HG03558 (cell line): ENCODE data around the gene PRUNE1.

Source experiments
- ATAC-seq: cut with Tn5 transposase; IDR thresholded peaks from one replicate; pipeline ENCODE4 v1.9.1; 2021; ENCODE audit warnings: moderate number of reproducible peaks; ENCODE audit not compliant: unreplicated experiment; ENCODE audit errors: extremely low read depth

Gene PRUNE1

DNA sequence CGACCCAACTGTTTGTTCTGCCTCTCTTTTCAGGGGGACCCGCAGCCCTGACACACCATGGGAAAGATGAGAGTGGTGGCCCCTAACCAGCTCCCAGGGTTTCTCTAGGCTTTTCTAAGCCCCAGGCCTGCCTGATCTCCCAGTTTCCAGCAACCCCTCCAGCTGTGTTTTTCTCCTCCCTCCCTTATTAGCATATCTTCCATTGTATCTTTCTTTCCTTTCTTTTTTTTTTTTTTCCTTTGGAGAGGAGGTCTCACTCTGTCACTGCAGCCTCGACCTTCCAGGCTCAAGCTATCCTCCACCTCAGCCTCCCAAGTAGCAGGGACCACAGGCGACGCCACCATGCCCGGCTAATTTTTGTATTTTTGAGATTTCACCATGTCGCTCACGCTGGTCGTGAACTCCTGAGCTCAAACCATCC is 31.8 kb upstream of the PRUNE1 start:
- no peak for ATAC-seq

DNA sequence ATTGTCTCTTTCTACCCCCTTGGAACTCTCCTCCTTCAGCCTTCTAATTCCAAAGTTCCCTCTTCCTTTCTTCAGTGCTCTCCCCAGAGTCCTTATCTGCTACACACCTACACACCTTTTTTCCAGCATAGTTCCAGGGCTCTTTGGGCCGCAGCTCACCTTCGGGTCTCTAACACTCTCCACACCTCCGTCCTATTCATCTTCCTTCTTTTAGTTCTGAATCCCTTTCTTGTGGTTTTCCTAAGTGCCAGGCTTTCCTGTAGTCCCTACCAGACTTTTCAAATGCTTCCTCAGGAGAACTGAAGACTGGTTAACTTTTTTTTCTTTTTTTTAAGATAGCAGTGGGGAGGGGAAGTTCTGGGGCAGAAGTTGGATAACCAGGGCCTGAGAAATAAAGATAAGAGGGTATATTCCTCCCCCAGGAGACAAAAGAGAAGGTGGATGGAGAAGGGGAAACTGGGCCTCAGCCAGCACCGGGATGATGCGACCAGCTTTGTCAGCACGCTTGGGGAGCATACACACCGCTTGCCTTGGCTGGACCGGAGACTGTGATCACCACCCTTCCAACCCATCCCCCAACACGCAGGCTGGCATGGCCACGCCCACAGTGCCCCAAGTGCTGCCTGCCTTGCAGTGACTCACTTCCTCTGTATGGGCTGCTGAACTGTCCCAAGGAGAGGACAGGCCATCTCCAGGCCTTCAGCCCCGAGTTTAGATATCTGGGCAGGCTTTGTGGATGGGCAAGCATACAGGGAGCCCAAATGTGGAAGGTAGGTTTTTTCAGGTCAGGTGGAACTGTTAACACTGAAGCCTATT is 31.2 kb upstream of the PRUNE1 start:
- ATAC-seq = no peak

DNA sequence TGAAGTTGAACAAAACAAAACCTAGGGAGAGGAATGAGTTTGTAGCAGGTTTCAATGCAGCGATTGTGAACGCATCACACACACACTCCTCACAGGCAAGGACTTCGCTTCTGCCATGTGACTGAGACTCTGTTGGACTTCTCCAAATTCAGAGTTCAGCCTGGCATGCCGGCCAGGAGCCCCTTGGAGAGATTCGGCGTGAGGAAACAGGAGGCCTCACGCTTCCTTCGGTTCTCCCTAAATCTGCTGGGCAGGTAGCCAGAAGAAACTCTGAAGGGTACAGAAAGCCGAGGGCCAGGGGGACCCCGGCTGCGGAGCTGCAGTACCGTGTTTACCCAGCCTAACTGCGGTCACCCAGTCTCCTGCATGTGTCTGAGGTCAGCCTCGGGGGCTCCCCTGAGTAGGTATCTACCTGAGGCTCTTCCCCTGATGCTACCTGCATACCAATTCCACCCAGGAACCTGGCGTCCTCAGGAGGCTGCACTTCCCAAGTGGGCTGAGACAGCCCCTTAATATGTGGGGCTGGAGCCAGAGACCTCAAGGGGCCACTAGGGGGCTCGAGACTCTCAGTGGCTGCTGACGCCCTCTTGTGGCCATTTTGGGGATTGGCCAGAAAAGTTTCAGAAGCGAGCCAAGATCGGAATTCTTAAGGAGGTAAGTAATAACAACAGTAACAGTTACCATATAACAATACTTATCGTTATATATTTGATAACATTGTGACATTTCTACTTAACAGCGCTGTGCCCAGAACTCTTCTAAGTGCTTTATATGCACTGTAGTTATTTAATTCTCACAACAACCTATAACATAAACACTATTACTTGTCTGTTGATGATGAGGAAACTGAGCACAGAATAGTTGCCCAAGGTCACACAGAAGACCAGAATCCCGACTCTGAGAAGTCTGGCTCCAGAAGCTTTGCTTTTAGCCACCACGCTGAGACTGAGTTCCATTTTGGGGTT is 28.9 kb upstream of the PRUNE1 start:
- no peak for ATAC-seq

DNA sequence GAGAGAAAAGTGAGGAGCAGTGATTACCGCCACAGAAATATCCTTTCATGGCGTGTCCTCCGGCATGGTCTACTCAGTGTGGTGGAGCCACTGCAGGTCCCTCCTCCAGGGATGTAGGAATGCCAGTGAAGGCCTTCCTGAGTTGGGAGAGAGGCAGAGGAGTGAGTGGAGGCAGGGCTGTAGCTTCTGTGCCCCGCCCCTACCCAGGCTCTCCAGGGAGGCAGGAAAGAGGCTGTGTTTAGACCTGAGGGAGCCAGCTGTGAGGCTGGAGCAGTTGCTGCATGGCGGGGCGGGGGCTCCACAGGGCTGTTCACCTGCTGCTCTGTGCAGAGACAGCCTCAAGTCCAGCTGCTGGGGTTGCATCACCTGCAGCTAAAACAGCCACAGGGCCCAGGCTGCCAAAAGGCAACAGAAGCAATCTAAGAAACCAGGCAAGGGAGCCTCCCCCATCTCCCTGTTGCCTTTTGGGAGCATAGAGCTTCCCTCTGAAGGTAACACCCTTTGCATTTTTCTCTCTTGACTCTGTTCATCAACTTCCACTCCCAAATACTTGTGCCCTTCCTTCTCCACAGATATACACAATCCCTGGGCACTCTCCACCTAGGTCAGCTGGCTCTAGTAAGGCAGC is 27.0 kb upstream of the PRUNE1 start:
- ATAC-seq = no peak

DNA sequence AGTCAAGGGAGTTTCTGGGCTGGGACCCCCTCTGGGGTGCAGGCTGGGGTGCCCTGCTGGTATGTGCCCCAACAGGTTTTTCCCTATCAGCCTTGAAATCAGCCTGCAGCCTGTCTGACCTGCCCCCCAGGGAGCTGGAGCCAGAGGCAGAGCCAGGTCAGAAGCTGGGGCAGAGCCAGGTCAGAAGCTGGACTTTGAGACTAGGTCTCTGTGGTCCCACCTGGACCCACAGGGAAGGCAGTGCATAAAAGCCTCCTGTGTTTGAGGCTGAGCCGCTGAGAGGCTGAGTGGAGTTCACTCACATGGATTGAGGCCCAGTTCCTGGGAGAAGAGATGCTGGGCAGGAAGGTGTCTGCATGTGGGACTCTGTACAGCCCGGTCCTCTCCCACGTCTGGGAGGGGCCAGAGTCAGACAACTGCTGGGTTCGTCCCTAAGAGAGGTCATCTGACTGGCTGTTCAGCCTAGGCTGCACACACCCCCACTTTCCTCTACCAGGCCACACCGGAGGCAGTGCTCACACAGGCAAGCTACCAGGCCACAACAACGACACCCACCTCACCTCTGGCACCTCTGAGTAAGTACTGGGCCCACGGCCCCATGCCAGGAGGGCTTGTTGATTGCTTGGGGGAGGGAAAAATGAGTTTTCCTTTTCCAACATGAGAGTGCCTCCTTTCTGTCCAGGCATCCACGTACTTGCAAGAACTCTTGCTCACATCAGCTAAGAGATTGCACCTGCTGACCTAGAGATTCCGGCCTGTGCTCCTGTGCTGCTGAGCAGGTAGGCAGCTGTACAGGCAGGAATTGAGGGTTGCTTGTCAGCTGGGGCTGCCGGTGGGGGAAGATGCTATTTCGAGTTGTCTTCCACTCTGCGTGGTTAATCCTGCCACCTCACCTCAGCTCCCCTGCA is 26.2 kb upstream of the PRUNE1 start, which contains the start of gene ANXA9:
Gene ANXA9, plus strand, starts transcription at position 488 of the 908 bp plus-strand sequence. CDS start 814 bp downstream, outside the sequence.
- no peak for ATAC-seq

DNA sequence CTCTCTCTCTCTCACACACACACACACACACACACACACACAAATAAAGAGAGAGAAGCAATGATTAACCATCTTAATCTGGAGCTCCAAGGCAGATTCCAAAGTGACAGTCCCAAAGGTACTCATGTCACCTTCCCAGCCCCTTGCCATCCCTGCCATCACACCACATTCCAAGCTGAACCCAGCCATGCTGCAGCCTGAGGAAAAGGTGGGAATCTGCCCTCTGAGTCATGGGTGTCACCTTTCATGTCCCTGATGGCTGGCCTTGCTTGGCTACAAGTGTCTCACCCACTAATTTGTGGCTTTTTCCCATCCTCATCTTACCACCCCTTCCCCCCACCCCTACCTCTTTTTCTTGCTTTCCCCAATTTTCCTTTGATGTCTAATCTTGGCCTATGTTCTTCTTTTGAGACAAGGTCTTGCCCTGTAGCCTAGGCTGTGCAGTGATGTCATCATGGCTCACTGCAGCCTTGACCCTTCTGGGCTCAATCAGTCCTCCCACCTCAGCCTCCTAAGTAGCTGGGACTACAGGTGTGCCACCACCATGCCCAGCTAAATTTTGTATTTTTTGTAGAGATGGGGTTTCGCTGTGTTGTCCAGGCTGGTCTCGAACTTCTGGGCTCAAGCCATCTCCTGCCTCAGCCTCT is 22.9 kb upstream of the PRUNE1 start:
- no peak for ATAC-seq

DNA sequence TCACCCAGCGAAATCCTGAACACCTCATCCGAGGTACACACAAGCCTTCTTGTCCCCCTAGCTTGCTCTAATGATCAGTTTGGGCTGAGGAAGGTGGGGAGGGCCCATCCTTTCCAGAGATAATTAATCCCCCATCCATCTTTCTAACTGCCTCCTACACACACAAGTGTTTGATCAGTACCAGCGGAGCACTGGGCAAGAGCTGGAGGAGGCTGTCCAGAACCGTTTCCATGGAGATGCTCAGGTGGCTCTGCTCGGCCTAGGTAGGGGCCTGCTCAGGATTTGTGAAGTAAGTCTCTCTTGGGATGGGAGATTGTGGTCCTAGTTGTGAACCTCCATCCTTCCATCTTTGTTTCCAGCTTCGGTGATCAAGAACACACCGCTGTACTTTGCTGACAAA is 20.3 kb upstream of the PRUNE1 start:
- no peak for ATAC-seq

DNA sequence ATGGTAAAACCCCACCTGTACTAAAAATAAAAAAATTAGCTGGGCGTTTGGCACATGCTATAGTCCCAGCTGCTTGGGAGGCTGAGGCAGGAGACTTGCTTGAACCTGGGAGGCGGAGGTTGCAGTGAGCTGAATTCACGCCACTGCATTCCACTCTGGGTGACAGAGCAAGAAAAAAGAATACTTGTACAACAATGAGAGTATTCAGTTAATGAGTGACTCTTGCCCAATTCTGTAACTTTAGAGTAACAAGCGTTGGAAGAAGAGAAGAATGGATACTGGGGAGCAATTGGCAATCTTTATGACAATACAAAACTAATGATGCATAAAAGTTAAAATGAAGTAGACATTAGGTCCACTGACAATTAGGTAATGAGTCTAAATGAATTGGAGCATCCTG is 15.6 kb upstream of the PRUNE1 start:
- no peak for ATAC-seq

DNA sequence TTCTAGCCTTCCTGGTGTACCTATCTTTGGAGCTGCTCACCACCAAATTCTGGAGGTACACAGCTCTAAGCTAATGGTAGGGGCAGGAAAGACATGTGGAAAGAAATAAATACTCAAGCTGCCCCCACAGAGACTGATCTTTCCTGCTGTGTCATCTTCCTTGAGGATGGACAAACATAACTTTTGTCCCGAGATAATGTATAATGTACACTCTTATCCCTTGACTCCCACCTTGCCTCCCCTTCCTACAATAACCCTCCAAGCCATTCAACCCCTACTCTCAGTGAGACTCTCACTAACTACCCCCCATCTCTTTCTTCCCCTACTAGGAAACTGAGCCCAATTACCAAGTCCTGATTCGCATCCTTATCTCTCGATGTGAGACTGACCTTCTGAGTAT is 14.0 kb upstream of the PRUNE1 start:
- ATAC-seq = no peak

DNA sequence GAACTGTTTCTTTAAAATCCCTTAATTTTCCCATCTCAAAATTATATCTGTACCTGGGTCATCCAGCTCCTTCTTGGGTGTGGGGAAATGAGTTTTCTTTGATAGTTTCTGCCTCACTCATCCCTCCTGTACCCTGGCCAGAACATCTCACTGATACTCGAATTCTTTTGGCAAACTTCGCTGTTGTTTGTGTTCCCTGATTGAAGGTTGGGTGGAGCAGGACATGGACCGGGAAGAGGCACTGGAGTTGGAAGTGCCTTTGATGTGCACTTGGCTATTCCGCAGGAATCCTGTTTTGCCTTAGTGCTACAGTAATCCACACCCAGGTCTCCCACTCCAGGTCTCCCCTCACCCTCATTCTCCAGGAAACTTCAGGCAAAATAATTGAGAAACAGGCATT is 12.8 kb upstream of the PRUNE1 start:
- ATAC-seq = no peak

DNA sequence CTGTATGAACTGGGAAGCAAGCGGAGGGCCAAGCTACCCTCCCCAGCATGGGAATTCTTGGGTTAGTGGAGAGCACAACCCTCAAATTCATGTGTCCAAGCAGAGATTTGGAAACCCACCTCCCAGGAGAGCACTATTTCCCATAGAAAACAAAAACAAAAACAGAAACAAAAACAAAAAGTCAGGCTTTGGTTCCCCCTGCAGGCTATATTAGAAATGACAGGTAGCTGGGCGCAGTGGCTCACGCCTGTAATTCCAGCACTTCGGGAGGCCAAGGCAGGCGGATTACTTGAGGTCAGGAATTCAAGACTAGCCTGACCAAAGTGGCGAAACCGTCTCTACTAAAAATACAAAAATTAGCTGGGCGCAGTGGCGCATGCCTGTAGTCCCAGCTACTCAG is 12.4 kb upstream of the PRUNE1 start:
- ATAC-seq = no peak

DNA sequence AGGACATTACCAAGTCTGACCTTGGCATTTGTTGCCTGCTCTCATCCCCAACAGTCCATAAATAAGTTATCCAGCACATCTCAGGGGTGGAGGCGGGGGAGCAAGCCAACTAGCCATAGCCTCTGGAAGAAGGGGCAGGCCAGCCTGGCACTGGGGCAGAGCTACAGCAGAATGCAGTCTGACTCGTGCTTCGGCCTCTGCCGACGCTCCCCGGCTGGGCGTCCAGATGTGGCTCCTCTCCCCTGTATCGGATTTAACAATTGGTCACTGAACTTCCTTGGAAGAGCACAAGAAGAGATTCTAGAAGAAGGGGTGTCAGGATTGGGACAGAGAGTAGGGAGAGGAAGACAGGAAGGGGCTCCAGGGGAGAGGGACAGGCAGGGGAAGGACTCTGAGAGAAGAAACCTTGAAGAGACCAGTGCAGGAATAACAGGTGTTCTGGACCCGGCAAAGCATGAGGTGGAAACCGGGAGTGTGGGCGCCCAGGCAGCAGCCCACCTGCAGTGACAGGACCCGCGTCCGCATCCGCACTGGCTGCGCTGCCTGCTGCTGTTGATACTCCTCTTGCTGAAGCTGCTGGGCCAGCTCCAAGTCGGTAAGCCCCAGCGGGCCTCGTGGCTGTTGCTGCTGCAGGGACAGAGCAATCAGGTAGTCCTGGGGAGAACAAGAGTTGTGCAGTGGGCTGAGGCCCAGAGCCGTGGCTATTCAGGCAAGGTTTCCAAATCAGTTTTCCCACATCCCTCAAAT is 10.9 kb upstream of the PRUNE1 start:
- no peak for ATAC-seq

DNA sequence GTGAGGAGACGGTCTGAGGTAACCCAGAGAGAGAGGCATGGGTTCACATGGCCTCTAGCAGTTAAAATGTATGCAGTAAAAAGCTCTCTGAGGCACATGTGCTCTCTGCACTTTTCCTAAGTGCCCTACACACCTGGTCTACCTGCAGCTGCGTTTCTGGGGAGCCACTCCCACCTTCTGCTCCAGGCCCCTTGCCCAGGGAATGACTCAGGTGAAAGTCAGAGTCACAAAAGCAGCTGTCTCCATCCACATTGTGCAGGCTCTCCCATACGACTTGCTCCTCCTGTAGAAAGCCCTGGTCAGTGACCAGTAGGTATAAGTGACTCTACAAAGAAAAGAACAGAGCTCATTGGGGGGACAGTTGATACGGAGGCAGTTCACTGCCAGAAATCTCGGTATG is 10.3 kb upstream of the PRUNE1 start:
- no peak for ATAC-seq

DNA sequence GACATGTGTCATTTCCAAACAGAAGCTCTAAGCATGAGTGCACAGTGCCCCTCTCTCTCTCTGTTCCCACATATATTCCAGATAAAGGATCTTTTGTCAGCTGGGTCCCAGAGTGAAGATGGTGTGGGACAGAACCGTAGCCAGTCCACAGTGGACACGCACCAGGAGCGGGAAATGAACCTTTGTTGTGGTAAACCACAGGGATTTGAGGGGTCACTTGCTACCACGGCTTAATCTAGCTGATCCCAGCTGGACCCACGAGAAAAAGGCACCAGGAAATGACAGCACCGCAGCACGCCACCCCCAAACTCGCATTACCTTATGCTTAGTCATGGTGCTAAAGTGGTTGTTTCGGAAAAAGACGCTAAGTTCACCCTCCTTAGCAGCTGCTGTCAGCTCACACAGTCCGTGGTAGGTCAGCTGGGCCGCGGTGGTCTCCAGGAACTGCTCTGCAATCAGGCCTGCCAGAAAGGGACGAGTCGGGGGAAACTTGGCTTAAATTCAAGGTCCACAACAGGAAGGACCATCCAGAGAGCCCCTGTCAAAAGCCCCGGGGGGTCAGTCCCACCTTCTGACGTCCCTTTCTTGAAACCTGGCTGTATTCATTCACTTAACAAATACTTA is 9.1 kb upstream of the PRUNE1 start:
- ATAC-seq = no peak

DNA sequence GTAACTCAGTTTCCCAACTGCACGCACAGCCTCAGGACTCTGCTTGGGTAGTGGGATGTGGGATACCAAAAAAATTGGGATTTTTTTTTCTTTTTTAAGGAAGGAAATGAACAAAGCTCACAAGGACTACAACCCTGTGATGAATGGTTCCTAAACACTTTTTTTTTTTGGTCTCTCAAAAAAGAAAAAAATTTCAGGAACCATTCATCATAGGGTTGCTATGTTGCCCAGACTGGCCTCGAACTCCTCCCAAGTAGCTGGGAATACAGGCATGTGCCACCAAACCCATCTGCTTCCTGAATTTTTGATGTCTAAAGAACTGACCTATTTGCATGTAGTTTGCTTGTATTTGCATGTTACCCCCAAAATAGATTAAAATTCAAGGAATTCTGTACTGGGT is 8.3 kb upstream of the PRUNE1 start:
- no peak for ATAC-seq

DNA sequence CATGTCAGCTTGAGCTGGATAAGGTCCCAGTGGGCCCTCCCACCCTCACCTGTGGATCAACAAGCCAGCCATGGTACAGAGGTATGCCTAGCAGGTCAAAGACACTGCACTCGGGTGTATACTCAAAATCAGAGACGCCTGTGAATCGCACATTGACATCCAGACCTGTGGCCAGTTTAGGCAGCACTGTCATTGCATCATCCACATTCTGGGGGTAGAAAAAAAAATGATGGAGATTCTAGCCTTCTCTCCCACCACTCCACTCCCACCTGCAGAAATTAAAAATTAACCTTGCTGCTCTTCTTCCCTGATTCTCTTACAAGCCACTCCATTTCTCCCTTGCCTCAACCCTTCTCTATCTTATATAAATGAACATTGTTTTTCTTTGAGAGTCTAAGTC is 7.8 kb upstream of the PRUNE1 start:
- ATAC-seq = no peak

DNA sequence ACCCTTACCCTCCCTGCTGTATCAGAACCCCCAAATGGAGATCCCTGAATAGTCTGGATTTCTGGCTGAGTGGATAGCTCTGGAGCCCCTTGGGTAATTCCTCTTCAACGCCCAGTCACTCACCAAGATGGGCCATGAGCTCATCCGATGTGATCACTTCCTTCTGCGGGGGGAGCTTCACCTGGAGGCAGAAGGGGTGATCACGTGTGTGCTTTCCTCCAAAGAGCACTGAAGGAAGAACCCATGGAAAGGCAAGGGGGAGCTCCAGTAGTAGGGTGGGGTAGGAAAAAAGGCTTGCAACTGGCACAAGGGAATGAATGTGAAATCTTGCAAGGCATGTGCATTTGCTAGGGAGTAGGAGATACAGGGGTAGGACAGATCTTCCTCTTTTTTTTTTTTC is 6.6 kb upstream of the PRUNE1 start:
- ATAC-seq = no peak

DNA sequence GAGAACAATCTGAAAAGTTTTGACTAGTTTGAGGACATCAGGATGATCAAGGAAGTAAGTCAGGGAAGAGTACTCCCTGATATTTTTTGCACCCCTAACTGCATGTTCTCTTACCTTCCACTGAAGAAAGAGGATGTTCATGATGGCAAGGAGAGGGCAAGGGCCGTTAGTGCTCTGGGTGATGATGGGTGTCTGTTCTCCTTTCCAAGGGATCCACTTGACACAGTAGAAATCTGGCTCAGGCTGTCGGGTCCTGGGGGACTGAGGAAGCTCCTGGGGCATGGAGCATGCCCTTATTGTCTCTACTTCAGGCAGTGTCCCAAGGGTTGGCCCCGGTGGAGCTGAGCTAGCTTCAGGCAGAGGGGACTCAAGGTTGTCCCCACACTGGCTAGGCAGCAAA is 6.2 kb upstream of the PRUNE1 start:
- ATAC-seq = no peak
